ENCODE results near the gene TSC22D4.

TSC22D4 gene

GRCh38 chr7:100426516-100426915 is 52.5 kb downstream of the TSC22D4 start:
- DNase-seq = no peak

- no peak for DNase-seq
These were observed 53.7 kb downstream of the TSC22D4 start for GRCh38 chr7:100425347-100425746.

- no peak for DNase-seq
These were observed 55.7 kb downstream of the TSC22D4 start for GRCh38 chr7:100423315-100423714.

GRCh38 chr7:100419660-100420226 is 59.3 kb downstream of the TSC22D4 start:
- no peak for DNase-seq

- DNase-seq = no peak
These were observed 59.9 kb downstream of the TSC22D4 start for GRCh38 chr7:100418930-100419659.
